H1 (cell line): Measurements from ENCODE around the gene CCNI2. TPM values are rescaled to one million over a fixed set of nuclear protein-coding genes. Genes with fewer than 3 reads are reported as not detected.

ENCODE experiments used
- CTCF ChIA-PET: fragments of 300-600 bp; sonication (Branson Sonifier 250); formaldehyde crosslinking; loops from one replicate; lab custom pipeline; 2021; ENCODE audit not compliant: partially characterized antibody; lab: Charles Lee
- POLR2A ChIA-PET: fragments of 300-600 bp; sonication (Branson Sonifier 250); formaldehyde crosslinking; loops from one replicate; lab custom pipeline; 2021; ENCODE audit warnings: inconsistent platforms; ENCODE audit not compliant: partially characterized antibody; lab: Charles Lee
- DNase-seq, 2 experiments: peaks; one replicate each; pipeline versions ENCODE4 v3.0.0 to v3.0.0-alpha.2; 2010 to 2022; ENCODE audit warnings: low spot score in 2 of 2, low read depth in 1 of 2, mixed read lengths in 1 of 2
- FAIRE-seq: peaks from 2 replicates; lab custom pipeline; 2011; peaks lifted over from hg19 to GRCh38; lab: Jason Lieb, UNC
- H2AFZ ChIP-seq: 2 replicates; pipeline ENCODE4 v1.8.1; 2012; ENCODE audit warnings: low read length, inconsistent platforms
- H2AK5ac ChIP-seq: 2 replicates; pipeline ENCODE4 v1.6.1; 2013; ENCODE audit warnings: low read depth, low read length
- H2BK120ac ChIP-seq: replicated peaks from 2 replicates; pipeline ENCODE3; 2013; ENCODE audit warnings: low read depth, low read length, inconsistent platforms
- H2BK12ac ChIP-seq: 2 replicates; pipeline ENCODE4 v1.6.1; 2013; ENCODE audit warnings: low read depth, low read length
- H2BK15ac ChIP-seq: 2 replicates; pipeline ENCODE4 v1.6.1; 2013; ENCODE audit warnings: low read length
- H2BK20ac ChIP-seq: 2 replicates; pipeline ENCODE4 v1.6.1; 2013; ENCODE audit warnings: low read length
- H2BK5ac ChIP-seq: 2 replicates; pipeline ENCODE4 v1.6.1; 2013; ENCODE audit warnings: low read depth, low read length
- H3K14ac ChIP-seq: 2 replicates; pipeline ENCODE4 v1.6.1; 2013; ENCODE audit warnings: inconsistent platforms; ENCODE audit not compliant: insufficient read length
- H3K18ac ChIP-seq: 2 replicates; pipeline ENCODE4 v1.6.1; 2013; ENCODE audit warnings: low read length; ENCODE audit errors: extremely low read depth
- H3K23ac ChIP-seq: 2 replicates; pipeline ENCODE4 v1.6.1; 2013; ENCODE audit warnings: inconsistent platforms; ENCODE audit not compliant: insufficient read length
- H3K23me2 ChIP-seq: 2 replicates; pipeline ENCODE4 v1.6.1; 2013; ENCODE audit warnings: low read depth, low read length
- H3K27ac ChIP-seq: 2 replicates; pipeline ENCODE4 v1.6.1; 2011; ENCODE audit warnings: low read depth, low read length, inconsistent platforms
- H3K27me3 ChIP-seq, 4 experiments: replicated peaks in 1 of 4; 1 replicate in 1 of 4; 2 replicates in 3 of 4; pipeline versions ENCODE4 v1.6.1 to v1.8.1; 2011 to 2013; ENCODE audit warnings: low read length in 3 of 4, mild to moderate bottlenecking in 3 of 4, inconsistent platforms in 2 of 4, mixed read lengths in 2 of 4, moderate library complexity in 1 of 4; ENCODE audit not compliant: control insufficient read depth in 3 of 4, insufficient read depth in 3 of 4; ENCODE audit errors: extremely low read depth in 1 of 4
- H3K36me3 ChIP-seq, 4 experiments: 2 replicates each; pipeline versions ENCODE4 v1.6.1 to v1.8.1; 2011 to 2013; ENCODE audit warnings: mild to moderate bottlenecking in 4 of 4, low read length in 3 of 4, moderate library complexity in 2 of 4, control low read depth in 1 of 4, inconsistent platforms in 1 of 4; ENCODE audit not compliant: insufficient read depth in 4 of 4, control insufficient read depth in 2 of 4
- H3K4ac ChIP-seq: replicated peaks from 2 replicates; pipeline ENCODE3; 2013; ENCODE audit warnings: low read length, low read depth, mixed read lengths, inconsistent platforms; ENCODE audit not compliant: insufficient read length
- H3K4me1 ChIP-seq, 4 experiments: replicated peaks in 1 of 4; 1 replicate in 1 of 4; 2 replicates in 3 of 4; pipeline versions ENCODE4 v1.6.1 to v1.8.1; 2011 to 2013; ENCODE audit warnings: low read length in 3 of 4, inconsistent platforms in 2 of 4, mixed read lengths in 1 of 4; ENCODE audit not compliant: insufficient read depth in 4 of 4, control insufficient read depth in 3 of 4
- H3K4me2 ChIP-seq, 2 experiments: 2 replicates each; pipeline versions ENCODE4 v1.6.1 to v1.8.1; 2011 to 2013; ENCODE audit warnings: low read depth in 2 of 2, low read length in 2 of 2, control low read depth in 1 of 2, inconsistent platforms in 1 of 2, mild to moderate bottlenecking in 1 of 2; ENCODE audit not compliant: insufficient read depth in 1 of 2
- H3K4me3 ChIP-seq, 4 experiments: fragments of 200-600, 300-600 bp in 1 of 4; sonication (generic), shearing (Covaris generic), sonication (Bioruptor Twin) in 1 of 4; 2 replicates each; pipeline versions ENCODE4 v1.5.1 to v1.8.1; 2011 to 2016; ENCODE audit warnings: low read length in 4 of 4, low read depth in 3 of 4, control low read depth in 2 of 4, inconsistent platforms in 2 of 4, mild to moderate bottlenecking in 2 of 4, mixed read lengths in 1 of 4, moderate library complexity in 1 of 4; ENCODE audit not compliant: insufficient read depth in 2 of 4; ENCODE audit errors: extremely low read depth in 1 of 4
- H3K56ac ChIP-seq: replicated peaks from 2 replicates; pipeline ENCODE3; 2013; ENCODE audit warnings: low read depth, mild to moderate bottlenecking, mixed read lengths, low read length, inconsistent platforms; ENCODE audit not compliant: insufficient read length
- H3K79me1 ChIP-seq: 2 replicates; pipeline ENCODE4 v1.6.1; 2013; ENCODE audit warnings: low read depth, low read length, control low read depth
- H3K79me2 ChIP-seq, 2 experiments: 2 replicates each; pipeline versions ENCODE4 v1.6.1 to v1.8.1; 2012 to 2013; ENCODE audit warnings: low read length in 2 of 2, mild to moderate bottlenecking in 2 of 2, inconsistent platforms in 1 of 2; ENCODE audit not compliant: insufficient read depth in 2 of 2, control insufficient read depth in 1 of 2
- H3K9ac ChIP-seq, 4 experiments: replicated peaks in 1 of 4; 1 replicate in 1 of 4; 2 replicates in 3 of 4; pipeline versions ENCODE4 v1.6.1 to v1.8.1; 2011 to 2013; ENCODE audit warnings: low read depth in 3 of 4, low read length in 3 of 4, control low read depth in 2 of 4, mild to moderate bottlenecking in 2 of 4, moderate library complexity in 2 of 4, inconsistent platforms in 1 of 4; ENCODE audit errors: extremely low read depth in 1 of 4
- H3K9me3 ChIP-seq, 2 experiments: 2 replicates each; pipeline versions ENCODE4 v1.6.1 to v1.8.1; 2012 to 2013; ENCODE audit warnings: mild to moderate bottlenecking in 2 of 2, moderate library complexity in 2 of 2, control low read depth in 1 of 2, inconsistent platforms in 1 of 2, low read depth in 1 of 2, low read length in 1 of 2, mixed read lengths in 1 of 2; ENCODE audit not compliant: insufficient read depth in 2 of 2
- H4K20me1 ChIP-seq, 2 experiments: replicated peaks in 1 of 2; 2 replicates each; pipeline versions ENCODE3 to v1.8.1; 2011 to 2013; ENCODE audit warnings: inconsistent platforms in 2 of 2, low read length in 2 of 2, mild to moderate bottlenecking in 1 of 2; ENCODE audit not compliant: insufficient read depth in 2 of 2, control insufficient read depth in 1 of 2
- H4K5ac ChIP-seq: 2 replicates; pipeline ENCODE4 v1.6.1; 2013; ENCODE audit warnings: low read length, low read depth, mixed read lengths, inconsistent platforms; ENCODE audit not compliant: insufficient read length
- H4K8ac ChIP-seq: 2 replicates; pipeline ENCODE4 v1.8.0; 2013; ENCODE audit warnings: mild to moderate bottlenecking, moderate library complexity, low read length, inconsistent platforms; ENCODE audit not compliant: insufficient read depth; ENCODE audit errors: extremely low read depth
- H4K91ac ChIP-seq: replicated peaks from 2 replicates; pipeline ENCODE3; 2013; ENCODE audit warnings: low read length, mixed read lengths, inconsistent platforms; ENCODE audit not compliant: insufficient read length
- BACH1 ChIP-seq: IDR thresholded peaks from 2 replicates; pipeline ENCODE4 v1.6.1; 2012; ENCODE audit warnings: low read length, improper control_type of control experiment
- CBX8 ChIP-seq: fragments of 300-800, 300-1000 bp; sonication (generic); IDR thresholded peaks from 2 replicates; pipeline ENCODE4 v1.7.1; 2016; ENCODE audit warnings: low read depth, low read length, borderline replicate concordance
- CEBPB ChIP-seq: IDR thresholded peaks from 2 replicates; pipeline ENCODE4 v1.6.1; 2012; ENCODE audit warnings: low read depth, low read length
- CHD2 ChIP-seq: IDR thresholded peaks from 2 replicates; pipeline ENCODE4 v1.6.1; 2012; ENCODE audit warnings: low read length, improper control_type of control experiment
- EZH2 ChIP-seq: fragments of 200-600 bp; sonication (generic); IDR thresholded peaks from 2 replicates; pipeline ENCODE4 v1.7.1; 2012; ENCODE audit warnings: low read depth, mild to moderate bottlenecking, moderate library complexity, low read length, inconsistent platforms; ENCODE audit not compliant: severe bottlenecking
- NANOG ChIP-seq: IDR thresholded peaks from 2 replicates; pipeline ENCODE4 v1.6.1; 2011; ENCODE audit warnings: low read length, low read depth, mild to moderate bottlenecking, inconsistent platforms; ENCODE audit not compliant: insufficient read depth, poor library complexity, severe bottlenecking
- RXRA ChIP-seq: IDR thresholded peaks from 2 replicates; pipeline ENCODE4 v1.6.1; 2011; ENCODE audit warnings: low read depth, mild to moderate bottlenecking, low read length, moderate library complexity; ENCODE audit not compliant: insufficient read depth
- WGBS, 2 experiments: shearing (Covaris generic) in 1 of 2; methylation state at CpG; one replicate each; pipeline versions ENCODE4 v1.1.6 to v1.1.7; 2013 to 2015; ENCODE audit warnings: low lambda C conversion rate in 2 of 2, mixed read lengths in 2 of 2, inconsistent platforms in 1 of 2, low coverage in 1 of 2, missing lambda C conversion rate in 1 of 2; ENCODE audit not compliant: insufficient replicate concordance in 2 of 2, insufficient coverage in 1 of 2, insufficient read length in 1 of 2; ENCODE audit errors: extremely low coverage in 1 of 2, missing lambda C conversion rate in 1 of 2; 5-methylcytosine and 5-hydroxymethylcytosine counted together
- polyA plus RNA-seq, 7 experiments: library from polyadenylated mRNA; depleted of rRNA in 3 of 7; stranded (reverse) in 5 of 7; unstranded in 2 of 7; fragments of >200 nt in 5 of 7; fragments of 200-250 nt in 2 of 7; gene quantifications; 1 replicate in 5 of 7; 2 replicates in 1 of 7; 4 replicates in 1 of 7; pipeline versions ENCODE4 v1.2.1 to v1.2.3, GENCODE V29; 2011 to 2013; ENCODE audit warnings: missing spikeins in 2 of 7, mixed read lengths in 2 of 7
- total RNA-seq: library from RNA; stranded (reverse); fragmentation: NEBNext Ultra II Directional; extraction: Animal tissue kit (Norgen Biotek cat#: 25700); gene quantifications from 2 replicates; pipeline ENCODE4 v1.2.1, GENCODE V29; 2021
- TF ChIP-seq, protein P1 (sequence below): IDR thresholded peaks from 2 replicates; pipeline ENCODE4 v1.6.1; 2011; ENCODE audit warnings: low read length, improper control_type of control experiment
- TF ChIP-seq, protein P2 (sequence below), 3 experiments: IDR thresholded peaks; 1 replicate in 2 of 3; 2 replicates in 1 of 3; pipeline versions ENCODE4 v1.5.1 to v1.6.1; 2011; ENCODE audit warnings: low read length in 3 of 3, mild to moderate bottlenecking in 3 of 3, inconsistent platforms in 2 of 3, low read depth in 1 of 3, moderate library complexity in 1 of 3; ENCODE audit not compliant: insufficient read depth in 1 of 3; ENCODE audit errors: control extremely low read depth in 1 of 3

The CCNI2 gene
- total and polyA plus RNA-seq, 2 of the 8 experiments (the other 6 are each of a cell fraction or from before 2014, with no cell fraction given): 1.3 to 1.4 TPM

DNA sequence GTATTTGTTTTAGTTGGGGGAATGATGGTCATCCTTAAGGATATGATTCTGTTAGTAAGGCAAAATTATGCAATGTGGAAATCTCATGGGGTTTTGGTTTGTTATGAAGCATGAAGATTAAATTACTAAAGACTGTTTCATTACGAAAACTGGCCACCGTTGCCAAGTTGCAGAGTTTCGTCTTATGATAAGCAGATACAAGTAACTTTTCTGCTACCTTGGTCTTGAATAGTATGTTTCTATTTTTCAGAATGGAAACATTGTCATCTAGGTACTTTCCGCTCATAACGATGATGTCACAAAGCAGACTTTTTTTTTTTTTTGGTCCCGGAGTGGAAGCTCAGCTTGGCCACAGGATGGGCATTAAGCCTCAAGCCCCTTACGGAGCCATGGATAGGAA is 4.2 kb downstream of the CCNI2 start:
- Histone ChIP-seq H3K14ac (no peak overlapping the region), H3K36me3 (peaks cover 0 to 7% (median 0%) of the 10 kb centered on the region in 4 experiments; a peak in 1 of 8 replicates), H2AFZ (no peak overlapping the region), H4K20me1 (peaks cover 0 to 2% of the 10 kb centered on the region in 2 experiments), H3K4me2 (no peak overlapping the region), H3K79me1 (no peaks in the 10 kb centered on the region), H4K8ac (no peak overlapping the region), H3K18ac (no peak overlapping the region), H4K91ac (no peak overlapping the region), H3K27ac (no peak overlapping the region), H2BK20ac (no peak overlapping the region), H3K9ac (no peak overlapping the region), H3K9me3 (no peaks in the 10 kb centered on the region), H2BK5ac (no peak overlapping the region), H3K23ac (no peak overlapping the region), H3K4me1 (peaks cover 0 to 10% (median 3%) of the 10 kb centered on the region in 4 experiments; a peak in 4 of 7 replicates), H2BK120ac (no peak overlapping the region), H3K27me3 (peaks cover 23 to 39% (median 34%) of the 10 kb centered on the region in 4 experiments), H2AK5ac (no peak overlapping the region), H2BK12ac (no peak overlapping the region), H4K5ac (no peak overlapping the region), H3K79me2 (no peaks in the 10 kb centered on the region), H2BK15ac (no peak overlapping the region), H3K56ac (no peak overlapping the region), H3K4ac (no peak overlapping the region), H3K23me2 (peaks cover 7% of the 10 kb centered on the region; the same call in 1 of the 2 replicates), H3K4me3 (no peak overlapping the region)
- ChIA-PET POLR2A (interaction anchor here (0.9 kb wide), 1 partner anchor 10 kb away, joined by 3 read pairs; no protein-coding TSS in a partner anchor), CTCF (interaction anchor here (0.9 to 18.2 kb wide), 6 partner anchors 15 to 74 kb away, joined by 3 to 322 read pairs (median 7); partner anchors contain the start of gene SHROOM1)
- 87% methylated on average over 7 of the region's 7 CpGs; no CpG with 5 or more reads in 1 of the 2 experiments for WGBS, 2 experiments
- FAIRE-seq (no peak), DNase-seq (no peak)
- TF ChIP-seq BACH1 (no peak), CHD2 (no peak), NANOG (no peak), CBX8 (no peak), CEBPB (no peak), RXRA (no peak), EZH2 (no peak)
- TF ChIP-seq, protein P1, sequence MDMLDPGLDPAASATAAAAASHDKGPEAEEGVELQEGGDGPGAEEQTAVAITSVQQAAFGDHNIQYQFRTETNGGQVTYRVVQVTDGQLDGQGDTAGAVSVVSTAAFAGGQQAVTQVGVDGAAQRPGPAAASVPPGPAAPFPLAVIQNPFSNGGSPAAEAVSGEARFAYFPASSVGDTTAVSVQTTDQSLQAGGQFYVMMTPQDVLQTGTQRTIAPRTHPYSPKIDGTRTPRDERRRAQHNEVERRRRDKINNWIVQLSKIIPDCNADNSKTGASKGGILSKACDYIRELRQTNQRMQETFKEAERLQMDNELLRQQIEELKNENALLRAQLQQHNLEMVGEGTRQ: no peak
- TF ChIP-seq, protein P2, sequence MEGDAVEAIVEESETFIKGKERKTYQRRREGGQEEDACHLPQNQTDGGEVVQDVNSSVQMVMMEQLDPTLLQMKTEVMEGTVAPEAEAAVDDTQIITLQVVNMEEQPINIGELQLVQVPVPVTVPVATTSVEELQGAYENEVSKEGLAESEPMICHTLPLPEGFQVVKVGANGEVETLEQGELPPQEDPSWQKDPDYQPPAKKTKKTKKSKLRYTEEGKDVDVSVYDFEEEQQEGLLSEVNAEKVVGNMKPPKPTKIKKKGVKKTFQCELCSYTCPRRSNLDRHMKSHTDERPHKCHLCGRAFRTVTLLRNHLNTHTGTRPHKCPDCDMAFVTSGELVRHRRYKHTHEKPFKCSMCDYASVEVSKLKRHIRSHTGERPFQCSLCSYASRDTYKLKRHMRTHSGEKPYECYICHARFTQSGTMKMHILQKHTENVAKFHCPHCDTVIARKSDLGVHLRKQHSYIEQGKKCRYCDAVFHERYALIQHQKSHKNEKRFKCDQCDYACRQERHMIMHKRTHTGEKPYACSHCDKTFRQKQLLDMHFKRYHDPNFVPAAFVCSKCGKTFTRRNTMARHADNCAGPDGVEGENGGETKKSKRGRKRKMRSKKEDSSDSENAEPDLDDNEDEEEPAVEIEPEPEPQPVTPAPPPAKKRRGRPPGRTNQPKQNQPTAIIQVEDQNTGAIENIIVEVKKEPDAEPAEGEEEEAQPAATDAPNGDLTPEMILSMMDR (IDR thresholded peaks at IDR 0.05; ENCODE audit: control extremely low read depth in 1 of 3, insufficient read depth in 1 of 3, low read depth in 1 of 3, low read length in 3 of 3): no peak
